ENCODE results near the gene LGMN. TPM values are rescaled to one million over a fixed set of nuclear protein-coding genes. Genes with fewer than 3 reads are reported as not detected.
"Not testable (repeated sequence)": the region's sequence is repeated elsewhere in the genome, so short reads cannot be mapped to it uniquely, and the experiment has no call there.

The LGMN gene
- polyA plus RNA-seq, 1 donor: 99.0 TPM

DNA sequence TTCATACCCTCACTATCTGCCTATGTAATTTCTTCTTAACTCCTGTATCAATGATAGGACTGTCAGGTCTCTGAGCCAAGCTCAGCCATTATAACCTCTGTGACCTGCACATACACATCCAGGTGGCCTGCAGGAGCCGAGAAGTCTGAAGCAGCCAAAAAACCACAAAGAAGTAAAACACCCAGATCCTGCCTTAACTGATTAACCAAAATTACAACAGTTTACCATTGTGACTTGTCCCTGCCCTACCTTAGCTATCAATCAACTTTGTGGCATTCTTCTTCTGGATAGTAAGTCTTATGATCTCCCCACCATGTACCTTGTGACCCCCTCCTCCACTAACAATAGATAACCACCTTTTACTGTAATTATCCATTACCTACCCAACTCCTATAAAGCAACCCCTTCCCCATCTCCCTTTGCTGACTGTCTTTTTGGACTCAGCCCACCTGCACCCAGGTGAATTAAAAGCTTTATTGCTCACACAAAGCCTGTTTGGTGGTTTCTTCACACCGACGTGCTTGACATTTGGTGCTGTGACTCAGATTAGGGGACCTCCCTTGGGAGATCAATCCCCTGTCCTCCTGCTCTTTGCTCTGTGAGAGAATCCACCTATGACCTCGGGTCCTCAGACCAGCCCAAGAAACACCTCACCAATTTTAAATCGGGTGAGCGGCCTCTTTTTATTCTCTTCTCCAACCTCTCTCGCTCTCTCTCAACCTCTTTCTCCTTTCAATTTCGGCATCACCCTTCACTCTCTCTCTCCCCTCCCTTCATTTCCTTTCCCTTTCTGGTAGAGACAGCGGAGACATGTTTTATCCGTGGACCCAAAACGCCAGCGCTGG lies 11.5 kb upstream of the LGMN start:
- DNase-seq: no peak

DNA sequence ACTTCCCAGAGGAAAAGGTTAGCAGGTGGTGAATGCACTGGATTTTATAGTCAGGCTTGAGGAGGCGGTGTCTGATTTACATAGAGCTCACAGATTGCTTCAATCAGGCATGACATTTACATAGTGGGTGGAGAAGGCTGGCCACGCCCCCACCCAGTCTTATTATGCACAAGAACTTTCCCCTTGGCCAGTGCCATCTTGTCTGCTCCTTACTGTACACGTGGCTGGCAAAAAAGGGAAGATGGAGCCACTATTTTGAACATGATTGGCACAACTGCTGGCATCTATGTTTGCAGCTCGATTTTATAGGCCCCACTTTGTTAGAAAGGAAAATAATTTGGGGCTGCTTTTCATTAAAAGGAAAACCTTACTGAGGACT lies 10.9 kb upstream of the LGMN start:
- DNase-seq: no peak

- DNase-seq: no peak
Observed at GRCh38 chr14:92756446-92756845, 8.0 kb upstream of the LGMN start.

DNA sequence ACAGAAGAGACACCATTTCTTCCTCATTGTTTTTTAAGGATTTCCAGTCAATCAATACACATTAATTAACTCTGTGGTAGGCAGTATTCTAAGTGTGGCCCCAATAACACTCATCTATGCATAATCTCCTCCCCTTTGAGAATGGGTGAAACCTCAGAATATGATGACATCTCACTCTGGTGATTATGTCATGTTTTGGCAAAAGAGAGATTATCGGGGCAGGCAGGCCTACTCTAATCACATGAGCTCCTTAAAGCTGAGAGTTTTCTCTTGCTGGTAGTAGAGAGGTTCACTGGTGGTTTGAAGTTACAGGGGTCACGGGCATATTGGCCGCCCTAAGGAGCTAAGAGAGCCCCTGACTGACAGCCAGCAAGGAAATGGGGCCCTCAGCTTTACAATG lies 7.1 kb upstream of the LGMN start:
- no peak for DNase-seq

DNA sequence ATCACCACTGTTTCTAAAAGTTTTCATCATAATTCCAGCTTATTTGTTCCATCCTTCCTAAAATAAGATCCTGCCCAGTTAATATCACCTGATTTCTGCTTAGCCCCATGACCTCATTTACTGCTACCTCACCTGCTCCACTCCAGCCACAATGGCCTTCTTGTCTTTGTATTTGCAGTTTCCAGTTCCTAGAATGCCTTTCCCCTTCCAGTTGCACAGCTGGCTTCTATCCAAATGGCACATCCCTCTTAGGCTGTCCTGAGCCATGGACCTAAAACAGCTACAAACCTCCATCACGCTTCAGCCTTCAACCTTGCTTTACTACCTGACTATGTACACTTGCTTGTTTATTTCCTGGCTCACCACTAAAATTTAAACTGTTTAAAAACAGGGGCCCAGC lies 6.5 kb upstream of the LGMN start:
- peak; percentile 28 for DNase-seq

GRCh38 chr14:92753250-92753649 lies 4.8 kb upstream of the LGMN start:
- DNase-seq: no peak

GRCh38 chr14:92751819-92752218 lies 3.4 kb upstream of the LGMN start:
- DNase-seq: no peak

DNA sequence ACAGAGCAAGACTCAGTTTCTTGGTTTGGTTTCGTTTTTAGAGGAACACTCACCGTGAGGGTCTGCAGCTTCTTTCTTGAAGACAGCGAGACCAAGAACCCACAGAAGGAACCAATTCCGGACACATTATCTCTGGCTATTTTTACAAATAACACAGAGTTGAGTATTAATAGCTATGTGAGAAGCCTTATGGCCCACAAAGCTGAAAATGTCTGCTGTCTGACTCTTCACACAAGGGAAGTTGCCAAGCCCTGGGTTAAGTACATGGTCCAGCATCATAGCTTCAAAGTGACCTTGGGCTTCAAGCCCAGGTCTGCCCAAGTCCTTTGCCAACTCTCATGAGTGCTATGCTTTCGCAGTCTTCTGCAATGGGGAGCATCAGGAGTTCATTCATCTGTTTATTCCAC lies 2.6 kb upstream of the LGMN start:
- DNase-seq: no peak

GRCh38 chr14:92750222-92750728 lies 1.8 kb upstream of the LGMN start:
- not testable (repeated sequence) for DNase-seq

GRCh38 chr14:92747701-92748258 lies 647 bp downstream of the LGMN start:
- no peak for DNase-seq

- no peak for DNase-seq
Observed at GRCh38 chr14:92744198-92744597, 4.2 kb downstream of the LGMN start.

DNA sequence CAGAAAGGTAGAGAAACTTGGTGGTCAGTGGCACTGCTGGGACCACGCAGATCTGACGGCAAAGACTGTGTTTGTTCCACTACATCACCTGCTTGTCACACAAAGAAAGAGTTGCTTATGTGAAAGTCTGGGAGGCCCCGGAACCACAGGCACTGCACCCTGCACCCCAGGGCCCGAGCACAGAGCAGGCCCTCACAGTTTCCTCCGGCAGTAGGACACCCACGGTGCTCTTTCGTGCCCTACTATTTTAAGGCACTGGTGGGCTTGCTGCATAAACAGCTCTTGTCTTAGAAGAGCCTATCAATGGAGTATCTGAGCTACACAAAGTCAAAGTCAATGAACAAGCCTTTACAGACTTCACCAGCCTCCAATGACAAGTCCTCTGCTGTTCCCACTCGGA lies 8.0 kb downstream of the LGMN start:
- no peak for DNase-seq

GRCh38 chr14:92737619-92738188 lies 10.7 kb downstream of the LGMN start:
- no peak for DNase-seq

GRCh38 chr14:92737206-92737605 lies 11.2 kb downstream of the LGMN start:
- no peak for DNase-seq

DNA sequence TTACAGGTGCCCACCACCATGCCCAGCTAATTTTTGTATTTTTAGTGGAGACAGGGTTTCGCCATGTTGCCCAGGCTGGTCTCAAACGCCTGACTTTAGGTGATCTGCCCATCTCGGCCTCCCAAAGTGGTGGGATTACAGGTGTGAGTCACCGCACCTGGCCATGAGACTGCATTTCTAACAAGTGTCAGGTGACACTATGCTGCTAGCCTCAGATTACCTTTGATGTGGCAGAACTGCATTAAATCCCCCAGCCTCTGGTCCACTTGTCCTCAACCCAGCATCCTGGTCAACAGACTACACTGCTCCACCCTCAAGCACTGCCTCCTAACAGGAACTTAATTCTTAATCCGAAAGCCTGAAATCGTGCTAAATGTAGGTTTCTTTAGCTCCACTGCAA lies 13.1 kb downstream of the LGMN start:
- DNase-seq: no peak

DNA sequence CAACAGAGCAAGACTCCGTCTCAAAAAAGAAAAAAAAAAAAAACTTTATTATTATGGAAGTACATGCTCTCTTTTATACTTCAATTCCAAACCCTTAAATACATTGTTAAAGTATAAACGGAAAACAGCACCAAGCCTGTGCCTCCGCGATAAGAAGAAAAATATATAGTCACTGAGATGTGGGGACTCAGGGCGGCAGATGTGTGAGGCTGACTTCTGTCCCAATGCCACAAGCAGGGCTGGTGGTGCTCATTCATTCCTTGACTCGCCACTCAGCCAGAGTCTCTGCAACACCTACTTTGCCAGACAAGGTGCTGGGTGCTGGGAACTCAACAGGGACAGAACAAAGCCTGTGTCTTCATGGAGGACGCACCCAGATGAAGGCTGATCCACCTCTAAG lies 13.8 kb downstream of the LGMN start:
- no peak for DNase-seq

- no peak for DNase-seq
Observed at GRCh38 chr14:92733007-92733406, 15.4 kb downstream of the LGMN start.

- no peak for DNase-seq
Observed at GRCh38 chr14:92731622-92732115, 16.8 kb downstream of the LGMN start.

- DNase-seq: no peak
Observed at GRCh38 chr14:92729634-92730358, 18.6 kb downstream of the LGMN start.

GRCh38 chr14:92728759-92729364 lies 19.6 kb downstream of the LGMN start:
- no peak for DNase-seq

DNA sequence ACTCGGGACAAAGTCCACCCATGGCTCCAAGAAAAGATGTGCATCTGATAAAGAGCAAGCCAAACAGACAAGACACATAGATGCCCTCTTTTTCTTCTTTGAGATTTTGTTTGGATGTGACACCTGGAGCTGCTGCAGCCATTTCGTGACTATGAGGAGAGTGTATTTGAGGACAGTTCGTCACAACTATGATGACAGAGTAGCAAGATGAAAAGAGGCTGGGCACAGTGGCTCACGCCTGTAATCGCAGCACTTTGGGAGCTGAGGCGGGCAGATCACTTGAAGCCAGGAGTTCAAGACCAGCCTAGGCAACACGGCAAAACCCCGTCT lies 21.5 kb downstream of the LGMN start:
- no peak for DNase-seq

DNA sequence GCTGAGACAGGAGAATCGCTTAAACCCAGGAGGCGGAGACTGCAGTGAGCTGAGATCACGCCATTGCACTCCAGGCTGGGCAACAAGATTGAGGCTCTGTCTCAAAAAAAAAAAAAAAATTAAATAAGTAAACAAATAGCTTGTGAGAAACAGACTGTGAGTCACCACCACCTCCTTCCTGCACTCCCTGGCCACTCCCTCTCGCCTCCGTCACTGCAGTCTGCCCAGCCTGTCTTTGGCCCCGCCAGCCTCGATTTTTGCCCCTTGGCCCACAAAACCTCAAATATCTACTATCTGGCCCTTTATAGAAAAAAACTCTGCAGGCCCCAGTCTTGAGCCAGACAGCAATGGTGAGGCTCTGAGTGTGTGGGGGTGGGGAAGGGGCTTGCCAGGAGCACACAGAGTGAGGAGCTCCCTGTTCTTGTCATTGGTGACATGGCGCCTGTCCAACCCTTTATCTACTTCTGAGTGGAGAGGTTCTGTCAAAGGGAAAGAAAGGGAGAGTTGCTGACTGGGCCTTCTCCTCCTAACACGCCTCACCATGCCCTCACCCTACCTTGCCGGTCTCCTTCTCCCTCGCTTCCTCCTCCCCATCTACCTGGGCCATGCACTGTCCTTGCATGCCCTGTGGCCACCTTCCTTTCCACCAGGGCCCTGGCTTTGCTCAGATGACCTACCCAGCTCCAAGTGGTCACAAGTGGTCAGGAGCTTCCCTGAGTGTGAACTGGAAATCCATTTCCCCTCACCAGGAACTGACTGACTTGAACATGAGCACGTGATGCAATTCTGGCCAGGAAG lies 22.1 kb downstream of the LGMN start:
- DNase-seq: no peak

All from hindlimb muscle (tissue), 1 donor.